Neural cell (in vitro differentiated cells): ENCODE measurements around the gene NADK2. TPM values are rescaled to one million over a fixed set of nuclear protein-coding genes. Genes with fewer than 3 reads are reported as not detected.

Experiments
- H2AFZ ChIP-seq: fragments of 200-600, 300-800 bp; sonication (generic), shearing (Covaris generic); 2 replicates; pipeline ENCODE4 v1.6.0; 2014; ENCODE audit warnings: low read depth, mild to moderate bottlenecking, antibody characterized with exemption, low read length, moderate library complexity
- H3F3A ChIP-seq: fragments of 200-600 bp; shearing (Covaris generic); 2 replicates; pipeline ENCODE4 v1.6.1; 2016; ENCODE audit warnings: mild to moderate bottlenecking, moderate library complexity, mixed read lengths, antibody characterized with exemption, low read length; ENCODE audit not compliant: insufficient read depth, poor library complexity, severe bottlenecking
- H3K27ac ChIP-seq: fragments of 200-600, 300-800 bp; sonication (generic), shearing (Covaris generic); 2 replicates; pipeline ENCODE4 v1.5.1; 2014; ENCODE audit warnings: mild to moderate bottlenecking, low read length, moderate library complexity
- H3K27me3 ChIP-seq: fragments of 300-800, 200-600 bp; sonication (generic), shearing (Covaris generic); 2 replicates; pipeline ENCODE4 v1.6.0; 2014; ENCODE audit warnings: mild to moderate bottlenecking, low read depth, low read length, moderate library complexity; ENCODE audit not compliant: insufficient read depth
- H3K36me3 ChIP-seq: fragments of 300-800, 200-600 bp; sonication (generic), shearing (Covaris generic); 2 replicates; pipeline ENCODE4 v1.5.1; 2014; ENCODE audit warnings: mild to moderate bottlenecking, antibody characterized with exemption, low read length, moderate library complexity; ENCODE audit not compliant: insufficient read depth
- H3K4me2 ChIP-seq: fragments of 300-800, 200-600 bp; sonication (generic), shearing (Covaris generic); 2 replicates; pipeline ENCODE4 v1.6.0; 2014; ENCODE audit warnings: mild to moderate bottlenecking, low read length
- H3K4me3 ChIP-seq: fragments of 300-800, 200-600 bp; sonication (generic), shearing (Covaris generic); 2 replicates; pipeline ENCODE4 v1.5.1; 2014; ENCODE audit warnings: mild to moderate bottlenecking, low read length, moderate library complexity
- H3K79me2 ChIP-seq: fragments of 200-600 bp; shearing (Covaris generic); replicated peaks from 2 replicates; pipeline ENCODE4 v1.6.0; 2014; ENCODE audit warnings: mild to moderate bottlenecking, low read length, moderate library complexity; ENCODE audit not compliant: insufficient read depth
- H3K9ac ChIP-seq: fragments of 300-800, 200-600 bp; sonication (generic), shearing (Covaris generic); 2 replicates; pipeline ENCODE4 v1.6.1; 2016; ENCODE audit warnings: mild to moderate bottlenecking, low read length, mixed read lengths
- H3K9me2 ChIP-seq: fragments of 200-600 bp; shearing (Covaris generic); 2 replicates; pipeline ENCODE4 v1.6.1; 2016; ENCODE audit warnings: mild to moderate bottlenecking, low read length, mixed read lengths; ENCODE audit not compliant: insufficient read depth
- H3K9me3 ChIP-seq: fragments of 200-600, 300-800 bp; sonication (generic), shearing (Covaris generic); 2 replicates; pipeline ENCODE4 v1.6.1; 2016; ENCODE audit warnings: mild to moderate bottlenecking, mixed run types, low read length, moderate library complexity, mixed read lengths
- H4K20me1 ChIP-seq: fragments of 200-600 bp; shearing (Covaris generic); 2 replicates; pipeline ENCODE4 v1.6.1; 2016; ENCODE audit warnings: mild to moderate bottlenecking, mixed run types; ENCODE audit not compliant: insufficient read depth
- CTCF ChIP-seq: fragments of 450-650 bp; IDR thresholded peaks from 2 replicates; pipeline ENCODE4 v1.5.1; 2014; ENCODE audit warnings: antibody characterized with exemption, mild to moderate bottlenecking, moderate library complexity; ENCODE audit not compliant: poor library complexity, severe bottlenecking
- EP300 ChIP-seq: fragments of 450-650 bp; conservative IDR thresholded peaks from 2 replicates; pipeline ENCODE4 v1.6.1; 2014; ENCODE audit warnings: antibody characterized with exemption, mild to moderate bottlenecking, moderate library complexity; ENCODE audit not compliant: poor library complexity, severe bottlenecking
- EZH2 ChIP-seq: fragments of 200-600, 300-800 bp; shearing (Covaris generic), sonication (generic); IDR thresholded peaks from 2 replicates; pipeline ENCODE4 v1.6.1; 2014; ENCODE audit warnings: antibody characterized with exemption, low read length, borderline replicate concordance, mild to moderate bottlenecking; ENCODE audit not compliant: insufficient read depth, poor library complexity, severe bottlenecking
- MXI1 ChIP-seq: fragments of 450-650 bp; conservative IDR thresholded peaks from 2 replicates; pipeline ENCODE4 v1.6.1; 2014; ENCODE audit warnings: antibody characterized with exemption, mild to moderate bottlenecking; ENCODE audit not compliant: poor library complexity, severe bottlenecking
- POLR2AphosphoS5 ChIP-seq: IDR thresholded peaks from 2 replicates; pipeline ENCODE4 v1.6.1; 2012
- RAD21 ChIP-seq: fragments of 450-650 bp; conservative IDR thresholded peaks from 2 replicates; pipeline ENCODE4 v1.6.1; 2014; ENCODE audit warnings: antibody characterized with exemption, mild to moderate bottlenecking, moderate library complexity
- REST ChIP-seq: IDR thresholded peaks from 2 replicates; pipeline ENCODE4 v1.6.1; 2012; ENCODE audit warnings: borderline replicate concordance
- SMC3 ChIP-seq: fragments of 450-650 bp; conservative IDR thresholded peaks from 2 replicates; pipeline ENCODE4 v1.6.1; 2014; ENCODE audit warnings: antibody characterized with exemption, mild to moderate bottlenecking, moderate library complexity; ENCODE audit not compliant: poor library complexity
- TAF1 ChIP-seq: IDR thresholded peaks from 2 replicates; pipeline ENCODE4 v1.6.1; 2012; ENCODE audit warnings: low read depth
- polyA plus RNA-seq: library from polyadenylated mRNA; depleted of rRNA; stranded (reverse); fragments of >200 nt; gene quantifications from 2 replicates; pipeline ENCODE4 v1.2.3, GENCODE V29; 2014

The NADK2 gene
- polyA plus RNA-seq, 1 donor from 2014 or later: 66.8 TPM

GRCh38 chr5:36177154-36177553 is 64.6 kb downstream of the NADK2 start:
- Histone ChIP-seq H3F3A (no peaks in the 10 kb centered on the region), H3K27ac (no peak overlapping the region), H3K4me2 (no peak overlapping the region), H2AFZ (no peak overlapping the region), H3K9ac (no peak overlapping the region), H3K4me3 (no peak overlapping the region), H3K36me3 (peaks cover 14% of the 10 kb centered on the region), H3K9me3 (no peaks in the 10 kb centered on the region), H4K20me1 (no peaks in the 10 kb centered on the region), H3K79me2 (no peaks in the 10 kb centered on the region), H3K9me2 (no peaks in the 10 kb centered on the region), H3K27me3 (no peaks in the 10 kb centered on the region)
- no peak for TF ChIP-seq REST
- TF ChIP-seq TAF1: no peak
- TF ChIP-seq RAD21: no peak
- TF ChIP-seq EP300: no peak
- TF ChIP-seq CTCF: no peak
- TF ChIP-seq SMC3: no peak
- no peak for TF ChIP-seq POLR2AphosphoS5
- no peak for TF ChIP-seq EZH2
- no peak for TF ChIP-seq MXI1

GRCh38 chr5:36175043-36175442 is 66.7 kb downstream of the NADK2 start:
- Histone ChIP-seq H3K27ac (no peak overlapping the region), H2AFZ (no peak overlapping the region), H3K27me3 (no peaks in the 10 kb centered on the region), H3K36me3 (peaks cover 3% of the 10 kb centered on the region), H3F3A (no peaks in the 10 kb centered on the region), H3K79me2 (no peaks in the 10 kb centered on the region), H3K4me3 (no peak overlapping the region), H3K9me3 (no peaks in the 10 kb centered on the region), H3K9me2 (no peaks in the 10 kb centered on the region), H4K20me1 (no peaks in the 10 kb centered on the region), H3K9ac (no peak overlapping the region), H3K4me2 (no peak overlapping the region)
- no peak for TF ChIP-seq RAD21
- TF ChIP-seq TAF1: no peak
- TF ChIP-seq SMC3: no peak
- TF ChIP-seq CTCF: no peak
- no peak for TF ChIP-seq EZH2
- TF ChIP-seq REST: no peak
- no peak for TF ChIP-seq POLR2AphosphoS5
- no peak for TF ChIP-seq MXI1
- no peak for TF ChIP-seq EP300
